Activated CD8-positive, alpha-beta memory T cell treated with anti-CD3 and anti-CD28 coated beads, Interleukin-2, amount 50 U/mL, for 1 hour (primary cell): ENCODE data around the gene TRAM1L1.

Experiments
- DNase-seq: peaks from one replicate; pipeline ENCODE4 v3.0.0-alpha.2; 2020; ENCODE audit errors: extremely low read depth

TRAM1L1 gene

DNA sequence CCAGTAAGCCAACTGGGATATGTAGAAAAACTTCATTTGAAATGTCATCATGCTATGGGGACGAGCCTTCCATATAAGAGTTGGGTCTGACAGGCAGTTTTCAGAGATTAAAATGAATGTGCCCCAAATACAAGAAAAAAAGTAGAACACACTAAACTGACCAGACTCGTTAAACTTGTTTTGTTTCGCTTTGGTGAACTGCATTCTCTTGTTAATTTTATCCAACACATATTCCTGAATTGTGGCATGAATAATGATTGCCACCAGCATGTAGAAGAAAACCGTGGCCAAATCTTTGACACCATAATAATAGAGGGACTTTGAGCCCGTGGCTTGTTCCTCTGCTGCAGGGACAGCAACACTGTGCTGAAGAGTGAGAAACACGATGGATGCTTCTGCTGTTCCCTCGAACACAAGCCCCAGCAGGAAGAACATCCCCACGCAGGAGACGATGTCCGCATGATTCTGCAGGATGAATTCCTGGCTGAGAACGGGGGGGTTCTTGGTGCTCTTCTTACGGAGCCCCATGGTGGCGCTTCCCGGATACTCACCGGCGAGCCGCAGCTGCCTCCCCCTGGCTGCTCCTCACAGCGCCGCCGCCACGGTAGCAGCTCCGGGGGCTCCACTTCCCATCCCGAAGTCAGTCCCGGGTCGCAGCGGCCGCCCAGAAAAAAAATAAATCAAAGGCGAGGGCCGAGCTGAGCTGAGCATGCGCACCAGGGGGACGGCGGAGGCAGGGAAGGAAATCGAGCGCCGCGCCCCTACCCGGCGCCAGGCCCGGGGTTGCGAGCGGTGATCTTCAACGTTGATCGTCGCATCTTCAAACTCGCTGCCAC lies at the start of gene TRAM1L1:
Gene TRAM1L1 (minus strand): TSS at position 711 of the 836 bp plus-strand sequence. CDS start 183 bp downstream, at position 528.
- no peak for DNase-seq

DNA sequence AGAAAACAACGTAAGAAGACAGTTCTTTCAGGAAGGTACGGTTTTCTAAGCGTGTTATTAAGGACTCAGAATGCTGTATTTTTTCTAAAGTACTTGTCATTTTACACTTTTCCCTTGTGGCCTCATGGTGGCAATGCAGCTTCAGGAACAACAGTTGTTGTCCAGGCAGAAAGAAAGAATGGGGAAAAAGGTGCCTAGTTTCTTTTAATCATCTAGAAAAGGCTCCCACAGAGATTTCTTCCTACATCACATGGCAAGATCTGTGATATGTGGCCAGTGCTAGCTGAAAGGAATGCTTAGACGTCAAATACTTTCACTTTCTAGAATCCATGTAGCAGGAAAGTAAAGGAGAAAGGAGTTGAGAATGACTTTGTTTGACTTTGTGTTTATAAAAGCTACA lies 49.0 kb upstream of the TRAM1L1 start:
- DNase-seq, result no peak

DNA sequence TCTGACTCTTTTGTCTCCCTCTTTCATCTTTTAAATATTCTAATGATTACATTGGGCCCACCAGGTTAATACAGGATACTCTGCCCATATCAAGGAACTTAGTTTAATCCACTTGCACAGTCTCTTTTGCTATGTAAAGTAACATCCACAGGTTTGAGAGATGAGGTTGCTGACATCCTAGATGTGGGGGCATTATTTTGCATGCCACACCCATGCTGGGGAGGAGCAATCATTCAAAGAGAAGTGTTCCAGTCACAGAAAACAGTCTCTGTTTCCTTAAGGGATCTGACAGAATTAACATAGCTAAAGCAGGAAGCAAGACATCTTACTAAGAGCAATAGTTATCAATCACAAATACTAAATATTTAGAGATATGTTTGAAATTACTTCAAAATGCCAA lies 11.5 kb upstream of the TRAM1L1 start:
- no peak for DNase-seq

DNA sequence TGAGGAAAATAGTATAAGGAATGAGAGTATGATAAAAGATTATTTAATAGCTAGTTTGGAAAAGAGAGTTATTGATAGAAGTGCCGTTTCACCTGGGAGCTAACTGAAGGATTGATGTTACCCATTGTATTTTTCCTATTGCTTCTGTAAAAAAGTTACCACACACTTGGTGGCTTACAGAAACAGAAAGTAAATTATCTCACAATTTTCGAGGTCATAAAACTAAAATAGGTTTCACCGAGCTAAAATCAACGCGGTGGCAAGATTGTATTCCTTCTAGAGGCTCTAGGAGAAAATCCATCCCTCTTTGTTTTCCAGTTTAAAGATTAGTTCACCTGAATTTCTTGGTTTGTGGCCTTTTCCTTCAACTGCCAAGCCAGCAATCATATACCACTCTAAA lies 11.1 kb upstream of the TRAM1L1 start:
- DNase-seq, result no peak

DNA sequence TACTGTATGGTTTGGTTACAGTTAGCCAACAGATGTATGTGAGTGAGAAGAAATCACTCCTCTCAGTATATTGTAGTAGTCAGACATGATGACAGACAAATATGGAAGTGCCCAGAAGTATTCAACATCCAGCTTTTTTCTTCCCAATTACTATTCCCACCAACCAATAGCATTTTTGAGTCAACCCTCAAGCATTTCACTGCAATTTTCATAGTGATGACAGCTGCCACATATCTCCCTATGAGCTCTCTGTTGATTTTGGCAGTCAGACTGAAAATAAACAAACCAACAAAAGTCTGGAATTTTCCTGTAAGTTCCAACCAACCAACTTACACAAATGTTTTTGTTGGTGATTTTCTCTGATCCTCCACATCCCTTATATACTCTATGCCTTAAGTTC lies 8.2 kb upstream of the TRAM1L1 start:
- no peak for DNase-seq

DNA sequence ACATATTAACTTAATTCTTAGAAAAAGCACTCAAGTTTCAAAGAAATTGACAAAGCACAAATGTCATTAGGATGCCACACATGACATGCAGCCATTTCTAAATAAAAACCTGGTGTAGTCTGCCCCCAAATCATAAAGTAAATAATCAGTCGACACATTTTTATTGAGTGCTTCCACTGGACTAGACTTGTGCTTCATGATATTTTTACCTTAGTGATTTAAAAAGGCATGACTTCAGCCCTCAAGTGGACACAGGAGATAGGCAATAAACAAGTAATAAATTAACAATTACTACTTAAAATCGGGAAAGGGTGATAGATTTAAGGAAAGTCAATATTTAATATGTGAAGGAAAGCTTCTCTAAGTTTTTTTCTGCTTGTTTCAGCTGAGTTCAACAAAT lies 7.6 kb downstream of the TRAM1L1 start:
- DNase-seq, result no peak

DNA sequence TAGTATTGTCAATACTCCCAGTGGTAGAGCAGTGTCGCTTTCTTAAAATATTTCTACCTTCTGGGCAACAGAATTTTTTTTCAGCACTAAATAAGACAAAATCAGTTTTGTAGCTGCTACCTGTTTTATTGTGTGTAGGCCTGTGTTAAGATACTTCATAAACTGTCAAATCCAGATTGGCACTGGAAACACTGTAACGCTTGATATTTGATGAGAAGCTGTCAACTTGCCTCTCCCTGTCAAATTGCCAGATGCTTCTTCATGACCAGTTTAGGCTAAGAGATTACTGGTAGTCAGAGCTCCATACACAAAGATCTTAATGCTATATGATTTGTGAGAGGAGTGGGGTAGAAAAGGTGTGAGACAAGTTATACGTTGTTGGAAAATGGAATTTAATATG lies 17.3 kb downstream of the TRAM1L1 start:
- no peak for DNase-seq

DNA sequence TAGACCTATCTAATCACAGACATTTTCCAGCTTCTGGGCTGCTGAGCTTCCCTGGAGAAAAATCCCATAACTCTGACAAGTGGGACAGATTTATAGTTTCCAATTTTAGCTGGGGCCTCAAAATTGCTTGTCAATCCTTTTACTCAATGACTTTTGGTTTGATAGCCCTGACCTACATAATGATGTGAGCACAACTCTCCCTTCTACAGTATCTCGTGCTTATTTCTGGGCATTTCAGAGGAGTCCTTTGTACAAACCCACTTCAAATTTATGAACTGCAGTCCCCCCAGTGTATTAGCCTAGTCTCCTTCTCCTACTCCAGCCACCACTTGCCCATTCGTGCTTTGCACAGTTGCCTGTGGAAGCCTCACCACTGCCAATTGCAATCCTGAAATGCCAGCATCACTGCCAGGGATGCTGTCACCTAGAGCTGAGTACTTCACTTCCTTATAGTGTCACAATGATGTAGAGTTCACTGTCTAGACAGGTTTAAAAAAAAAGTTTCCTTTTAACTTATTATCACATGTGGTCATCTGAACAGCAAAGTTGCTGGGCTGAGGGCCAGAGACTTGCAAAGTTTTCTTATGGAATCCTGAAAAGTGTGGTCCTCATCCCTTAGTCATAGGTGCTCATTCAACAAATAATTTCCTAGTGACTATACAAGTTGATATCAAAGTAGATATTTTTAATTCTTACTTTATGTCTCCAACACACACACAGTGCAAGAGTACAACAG lies 21.2 kb downstream of the TRAM1L1 start:
- no peak for DNase-seq

DNA sequence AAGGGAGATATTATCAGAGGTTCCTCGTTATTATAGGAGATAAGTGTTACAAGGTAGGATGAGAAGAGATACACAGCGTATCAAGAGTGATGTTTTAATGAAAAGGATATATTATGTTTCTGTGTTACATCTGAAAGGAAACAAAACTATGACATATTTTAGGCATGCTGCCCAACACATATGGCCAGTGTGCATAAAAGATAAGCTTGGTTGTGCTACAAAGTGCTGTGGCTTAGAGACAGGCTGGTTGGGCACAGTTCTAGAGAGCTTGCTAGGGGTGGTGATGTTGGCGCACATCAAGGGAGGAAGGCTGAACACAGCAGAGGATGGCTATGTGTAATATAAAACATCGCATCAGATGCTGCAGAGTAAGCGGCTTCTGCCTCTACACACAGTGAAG lies 42.4 kb downstream of the TRAM1L1 start:
- DNase-seq, result no peak
